DMS53 treated with DMSO at 0.1 percent for 48 hours (cell line): ENCODE measurements around the gene SRBD1.

ENCODE experiments used
- DNase-seq: peaks from one replicate; lab custom pipeline; 2025; ENCODE audit not compliant: unreplicated experiment; lab: John Stamatoyannopoulos, UW

Gene SRBD1

DNA sequence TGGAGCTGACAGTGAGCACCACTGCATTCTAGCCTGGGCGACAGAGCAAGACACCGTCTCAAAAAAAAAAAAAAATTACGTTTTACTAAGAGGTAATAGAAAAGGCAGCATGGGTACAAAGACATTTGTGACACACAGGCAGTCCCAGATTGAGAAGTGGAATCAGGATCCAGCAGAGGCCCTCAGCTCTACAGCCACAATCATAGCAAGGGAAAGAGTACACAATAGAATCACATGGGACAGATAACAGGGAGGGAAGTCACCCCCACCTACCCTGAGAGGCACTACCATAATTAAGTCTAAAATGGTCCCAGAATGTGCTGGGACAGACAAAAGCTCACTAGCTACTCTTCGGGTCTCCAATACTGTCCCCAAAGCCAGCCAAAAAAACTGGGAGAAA, 12.5 kb downstream of the SRBD1 start:
- no peak for DNase-seq

DNA sequence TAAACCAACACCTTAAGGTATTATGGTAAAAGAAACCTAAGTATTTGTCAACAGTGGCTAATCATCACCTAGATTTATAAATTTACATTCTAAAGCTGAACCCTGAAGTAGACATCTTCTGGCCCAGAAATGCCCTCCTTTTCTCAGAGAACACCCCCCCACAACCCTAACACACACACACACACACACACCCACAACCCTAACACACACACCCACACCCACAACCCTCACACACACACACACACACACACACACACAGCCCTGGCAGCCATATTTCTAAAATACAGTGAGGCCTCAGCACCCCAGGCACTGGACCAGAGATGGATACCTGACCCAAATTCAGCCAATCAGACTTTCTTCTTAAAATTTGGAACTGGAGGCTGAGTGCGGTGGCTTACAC, 14.3 kb downstream of the SRBD1 start:
- no peak for DNase-seq

DNA sequence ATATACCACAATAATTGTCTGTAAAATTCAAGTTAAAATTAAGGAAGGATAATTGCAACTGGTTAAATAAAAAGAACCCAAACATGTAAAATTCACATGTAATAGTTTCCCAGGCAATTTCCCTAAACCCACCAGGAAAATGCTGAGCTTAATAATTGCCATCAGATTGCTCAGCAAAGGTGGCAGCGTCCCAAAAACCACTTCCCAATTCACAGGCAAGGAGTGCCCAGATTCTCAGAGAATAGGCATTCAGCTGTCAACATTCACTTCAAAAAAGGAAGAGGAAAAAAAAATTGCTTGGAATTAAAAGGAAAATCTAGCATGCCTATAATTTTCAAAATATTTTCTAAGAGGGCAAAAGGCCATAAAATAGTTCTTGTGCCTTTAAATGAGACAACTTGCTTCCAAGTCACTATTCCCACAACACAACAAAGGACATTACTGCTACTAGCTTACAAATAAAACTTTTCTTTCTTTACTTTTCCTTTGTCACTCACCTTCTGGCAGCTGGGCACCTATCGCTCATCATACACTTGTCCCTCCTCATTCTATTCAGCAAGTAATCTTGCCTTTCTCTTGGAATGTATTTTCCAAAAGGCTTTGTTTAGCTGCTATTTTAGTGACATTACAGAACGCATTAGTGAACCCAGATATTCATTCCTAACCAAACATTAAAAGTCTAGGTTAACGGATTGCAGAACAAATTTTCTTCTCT, 15.2 kb downstream of the SRBD1 start:
- DNase-seq = no peak

DNA sequence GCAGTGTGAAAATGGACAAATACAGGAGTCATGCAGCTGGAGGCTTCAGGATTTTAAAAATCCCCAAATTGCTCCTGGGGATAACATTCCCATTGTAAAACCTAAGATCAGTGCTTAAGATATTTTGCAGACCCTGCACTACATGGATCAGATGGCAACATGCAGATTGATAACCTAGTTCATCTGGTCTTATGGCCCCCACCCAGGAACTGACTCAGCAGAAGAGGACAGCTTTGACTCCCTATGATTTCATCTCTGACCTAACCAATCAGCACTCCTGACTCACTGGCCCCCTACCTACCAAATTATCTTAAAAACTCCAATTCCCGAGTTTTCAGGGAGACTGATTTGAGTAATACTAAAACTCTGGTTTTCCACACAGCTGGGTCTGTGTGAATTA, 20.0 kb downstream of the SRBD1 start:
- no peak for DNase-seq

DNA sequence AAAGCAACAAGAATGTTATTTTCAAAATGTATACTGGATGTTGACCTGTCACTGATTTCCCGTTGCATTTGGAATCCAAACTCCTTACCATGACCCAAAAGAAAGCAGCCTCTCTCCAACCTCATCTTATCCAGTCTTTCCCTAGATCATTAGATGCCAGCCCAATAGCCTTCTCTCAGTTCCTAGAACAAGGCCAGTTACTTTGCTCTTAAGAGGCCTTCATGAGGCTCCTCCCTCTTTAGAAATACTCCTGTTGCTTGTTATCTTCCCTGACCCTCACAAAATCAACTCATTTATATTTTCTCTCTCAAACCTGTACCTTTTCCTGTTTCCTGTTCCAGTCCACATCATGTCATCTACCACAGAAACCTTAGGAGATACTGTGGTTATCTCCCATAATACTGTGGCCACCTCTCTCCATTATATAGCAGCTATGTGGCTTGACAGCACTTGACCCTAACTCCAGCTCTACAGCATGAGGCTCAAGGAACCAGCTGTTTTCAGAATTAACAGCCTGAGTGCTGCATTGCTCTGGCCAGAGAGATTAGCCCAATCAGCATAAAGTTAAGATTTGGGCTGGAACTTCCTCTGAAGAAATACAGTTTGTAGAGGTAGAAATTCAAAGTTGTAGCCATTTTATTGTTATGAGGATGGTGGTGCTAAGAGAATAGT, 22.8 kb downstream of the SRBD1 start:
- no peak for DNase-seq

DNA sequence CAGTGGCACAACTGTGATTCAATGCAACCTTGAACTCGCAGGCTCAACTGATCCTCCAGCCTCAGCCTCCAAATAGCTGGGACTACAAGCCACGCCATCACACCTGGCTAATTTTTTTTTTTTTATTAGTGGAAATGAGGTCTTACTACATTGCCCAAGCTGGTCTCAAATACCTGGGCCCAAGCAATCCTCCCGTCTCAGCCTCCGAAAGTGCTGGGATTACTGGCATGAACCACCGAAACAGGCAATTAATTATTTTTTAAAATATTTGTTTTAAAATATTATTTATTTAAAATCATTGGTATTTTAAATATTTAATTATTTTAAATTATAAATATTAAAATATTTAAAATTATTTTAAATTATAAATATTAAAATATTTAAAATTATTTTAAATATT, 24.5 kb downstream of the SRBD1 start:
- DNase-seq = no peak

DNA sequence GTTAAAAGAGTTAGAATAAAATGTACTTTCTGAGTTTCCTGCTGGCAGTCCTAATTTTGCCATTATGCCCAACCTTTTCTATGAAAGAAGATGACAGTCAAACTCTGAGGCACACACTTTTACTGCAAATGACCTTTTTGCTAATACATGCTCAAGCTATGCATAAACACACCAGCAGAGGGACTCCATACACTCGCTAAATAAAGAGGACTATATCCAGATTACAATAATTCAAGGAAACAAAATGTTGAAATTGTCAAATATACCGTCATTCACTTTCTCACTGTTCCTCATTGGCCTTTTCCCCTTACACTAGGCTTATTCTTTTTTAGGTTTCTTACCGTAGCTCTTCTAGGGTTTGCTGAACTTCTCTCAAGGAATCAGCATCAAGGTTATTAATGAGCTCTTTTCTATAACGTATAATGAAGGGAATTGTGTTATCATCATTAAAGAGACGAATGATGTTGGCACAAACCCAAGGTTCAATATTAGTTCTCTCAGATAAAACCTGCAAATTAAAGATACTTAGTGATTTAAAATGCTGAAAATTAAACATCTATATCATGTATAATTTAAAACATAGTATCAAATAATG, 25.7 kb downstream of the SRBD1 start:
- peak; percentile 20 for DNase-seq

DNA sequence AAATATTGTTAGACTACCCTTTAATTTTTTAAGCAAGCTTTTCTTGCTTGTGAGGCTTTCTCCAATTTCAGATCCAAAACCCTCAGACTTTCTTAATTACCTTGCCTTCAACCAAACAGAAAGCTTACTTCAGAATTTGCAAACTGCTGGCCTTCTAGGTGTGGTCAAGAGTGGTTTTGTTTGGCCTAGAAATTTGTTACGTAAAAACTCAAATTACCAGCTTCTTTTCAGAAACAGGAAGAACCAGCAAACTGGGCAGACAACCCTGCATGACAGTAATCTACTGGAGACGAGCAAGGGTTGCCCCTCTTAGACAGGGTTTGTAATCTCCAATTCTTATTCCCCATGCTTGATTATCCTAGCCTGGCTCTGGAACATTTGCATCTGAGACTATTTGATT, 27.1 kb downstream of the SRBD1 start:
- DNase-seq = no peak

DNA sequence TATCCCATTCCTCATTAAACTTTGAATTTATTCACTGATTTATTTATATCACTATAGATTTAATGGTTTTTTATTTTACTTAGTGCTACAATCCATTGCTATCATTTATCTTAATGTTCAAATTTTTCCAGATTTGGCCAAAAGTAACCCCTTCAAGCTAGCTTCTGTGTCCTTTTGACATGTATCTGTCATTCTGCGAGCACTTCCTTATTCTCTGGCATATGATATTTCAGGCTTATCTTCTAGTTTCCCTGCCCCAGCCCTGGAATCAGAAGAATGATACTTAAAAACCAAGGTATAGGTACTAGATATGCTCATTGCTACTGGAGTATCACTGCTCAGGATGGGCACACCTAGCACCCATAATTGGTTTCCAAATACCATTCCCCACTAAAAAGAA, 28.5 kb downstream of the SRBD1 start:
- no peak for DNase-seq

DNA sequence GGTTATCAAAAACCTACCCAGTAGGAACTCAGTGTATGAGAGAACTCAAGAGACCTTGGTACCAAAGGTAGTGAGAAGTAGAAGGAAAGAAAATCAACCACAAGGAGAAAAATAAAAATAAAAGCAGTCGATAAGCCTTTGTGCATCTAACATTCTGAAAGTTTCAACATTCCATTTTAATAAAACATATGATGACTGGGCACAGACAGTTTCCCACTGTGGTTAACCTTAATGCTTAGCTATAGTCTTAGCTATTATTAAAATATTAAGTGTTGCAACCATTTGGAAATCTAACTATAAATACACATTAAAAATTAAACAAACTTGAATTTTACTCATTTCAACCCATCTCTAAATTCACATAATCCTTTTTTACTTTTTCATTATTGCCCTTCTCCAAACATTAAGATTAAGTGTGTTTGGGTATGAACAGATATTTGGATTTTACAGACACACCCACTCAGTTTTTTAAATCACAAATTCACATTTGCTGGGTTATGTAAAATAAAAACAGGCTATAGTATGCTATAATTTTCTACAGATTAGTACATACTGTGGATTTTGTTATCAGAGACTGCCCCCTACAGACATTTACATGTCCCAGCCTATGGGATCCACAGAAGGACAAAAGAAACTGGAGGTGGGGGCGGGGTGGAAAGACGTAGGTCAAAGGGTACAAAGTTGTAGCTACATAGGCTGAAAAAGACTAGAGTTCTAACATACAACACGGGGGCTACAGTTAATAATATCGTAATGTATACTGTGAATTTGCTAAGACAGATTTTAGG, 32.8 kb downstream of the SRBD1 start:
- DNase-seq = no peak

DNA sequence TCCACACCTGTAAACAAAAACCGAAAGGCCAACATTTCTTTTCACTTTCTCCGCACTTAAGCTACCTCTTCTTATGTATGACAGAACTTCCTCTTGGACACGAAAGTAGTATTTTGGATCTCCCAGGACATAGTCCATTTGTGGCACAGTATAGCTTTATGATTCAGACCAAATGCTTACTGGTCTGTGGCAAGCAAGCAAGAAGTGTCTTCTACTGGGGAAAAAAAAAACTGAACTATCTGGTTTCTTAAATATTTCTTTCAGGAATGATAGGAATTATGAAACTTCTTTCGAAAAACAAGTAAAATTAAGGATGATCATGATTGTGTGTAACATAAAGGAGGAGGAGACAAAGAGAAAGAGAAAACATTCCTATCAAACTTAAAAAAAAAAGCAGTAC, 33.6 kb downstream of the SRBD1 start:
- DNase-seq = no peak

DNA sequence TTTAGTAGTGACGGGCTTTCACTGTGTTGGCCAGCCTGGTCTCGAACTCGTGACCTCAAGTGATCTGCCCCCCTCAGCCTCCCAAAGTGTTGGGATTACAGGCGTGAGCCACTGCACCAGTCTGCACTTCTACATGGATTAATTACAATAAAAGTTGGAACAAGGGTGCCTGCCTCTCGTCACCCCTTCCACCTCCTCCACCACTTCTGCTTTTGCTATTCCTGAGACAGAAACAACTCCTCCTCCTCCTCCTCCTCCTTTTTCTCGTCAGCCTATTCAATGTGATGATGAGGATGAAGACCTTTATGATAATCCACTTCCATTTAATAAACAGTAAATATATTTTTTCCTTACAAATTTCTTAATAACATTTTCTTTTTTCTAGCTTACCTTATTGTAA, 35.2 kb downstream of the SRBD1 start:
- DNase-seq = no peak

DNA sequence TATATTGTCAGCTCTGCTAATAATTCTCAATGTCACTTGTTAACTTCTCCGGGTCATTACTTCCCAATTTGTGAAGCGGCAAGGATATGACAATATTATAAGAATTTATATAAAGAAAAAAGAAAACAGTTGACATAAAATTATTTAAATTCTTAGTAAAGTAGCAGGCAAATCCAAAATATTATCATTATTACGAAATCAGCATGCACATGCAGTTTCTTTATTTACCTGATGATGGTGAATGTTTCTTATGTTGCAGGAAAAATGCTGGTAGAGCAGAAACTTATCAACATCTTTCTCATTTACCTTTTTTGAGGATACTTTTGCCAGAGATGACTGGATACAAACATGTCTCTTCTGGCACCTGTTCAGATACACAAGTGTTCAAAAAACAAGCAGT, 38.1 kb downstream of the SRBD1 start:
- DNase-seq = no peak

DNA sequence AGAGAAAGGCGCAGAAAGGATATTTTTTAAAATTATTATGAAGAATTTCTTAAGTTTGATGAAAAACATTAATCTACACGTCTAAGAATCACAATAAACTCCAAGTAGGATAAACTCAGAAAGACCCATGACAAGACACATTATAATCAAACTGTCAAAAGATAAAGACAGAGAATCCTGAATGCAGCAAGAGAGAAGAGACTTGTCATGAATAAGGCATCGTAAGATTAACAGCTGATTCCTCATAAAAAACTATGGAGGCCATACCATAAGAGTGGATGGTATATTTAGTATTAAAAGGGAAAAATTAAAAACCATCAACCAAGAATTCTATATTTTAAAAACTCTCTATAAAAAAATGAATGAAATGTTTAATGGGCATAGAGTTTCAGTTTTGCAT, 39.1 kb downstream of the SRBD1 start:
- no peak for DNase-seq

DNA sequence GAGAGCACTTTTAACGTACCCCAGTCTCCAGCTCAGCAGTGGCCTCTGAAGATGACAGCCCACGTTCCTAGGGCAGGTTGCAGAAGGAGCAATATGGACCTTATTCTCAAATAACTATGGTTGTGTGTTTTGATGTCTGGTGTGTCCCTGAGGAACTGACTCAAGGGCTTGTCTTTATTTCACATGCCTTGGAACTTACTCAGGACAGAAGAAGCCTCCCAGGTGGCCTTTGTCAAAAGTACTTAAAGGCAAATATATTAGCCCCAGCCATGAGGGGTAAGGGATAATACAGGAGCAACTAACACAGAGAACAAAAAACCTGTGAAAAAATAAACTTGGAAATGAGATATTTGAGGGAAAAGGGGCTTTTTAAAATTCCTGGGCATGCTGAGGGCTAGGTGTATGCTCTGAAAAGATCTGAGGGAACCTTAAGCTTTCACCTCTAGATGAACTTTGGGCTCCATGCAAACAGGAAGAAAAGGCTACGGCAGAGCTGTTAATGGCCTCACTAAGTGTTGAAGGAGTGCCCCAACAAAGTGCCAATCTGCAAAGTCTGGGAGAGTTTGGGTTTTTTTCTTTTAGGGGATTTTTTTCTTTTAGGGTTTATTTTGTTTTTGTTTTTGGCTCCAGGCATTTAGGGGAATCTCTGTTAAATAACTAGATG, 40.3 kb downstream of the SRBD1 start:
- DNase-seq = no peak

DNA sequence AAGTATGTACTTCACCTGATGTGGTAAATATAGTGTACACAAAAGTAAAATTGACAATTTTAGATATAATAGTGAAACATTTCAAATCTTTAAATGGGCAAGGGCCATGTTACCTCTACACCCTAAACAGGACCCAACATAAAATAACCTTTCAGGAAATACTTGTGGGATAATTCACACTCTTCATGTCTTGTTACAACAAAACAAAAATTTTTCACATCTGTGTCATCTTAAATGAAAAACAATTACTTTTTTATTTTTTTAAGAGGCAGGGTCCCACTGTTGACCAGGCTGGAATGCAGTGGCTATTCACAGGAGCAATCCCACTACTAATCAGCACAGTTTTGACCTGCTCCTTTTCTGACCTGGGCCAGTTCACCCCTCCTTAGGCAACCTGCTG, 42.1 kb downstream of the SRBD1 start:
- no peak for DNase-seq

DNA sequence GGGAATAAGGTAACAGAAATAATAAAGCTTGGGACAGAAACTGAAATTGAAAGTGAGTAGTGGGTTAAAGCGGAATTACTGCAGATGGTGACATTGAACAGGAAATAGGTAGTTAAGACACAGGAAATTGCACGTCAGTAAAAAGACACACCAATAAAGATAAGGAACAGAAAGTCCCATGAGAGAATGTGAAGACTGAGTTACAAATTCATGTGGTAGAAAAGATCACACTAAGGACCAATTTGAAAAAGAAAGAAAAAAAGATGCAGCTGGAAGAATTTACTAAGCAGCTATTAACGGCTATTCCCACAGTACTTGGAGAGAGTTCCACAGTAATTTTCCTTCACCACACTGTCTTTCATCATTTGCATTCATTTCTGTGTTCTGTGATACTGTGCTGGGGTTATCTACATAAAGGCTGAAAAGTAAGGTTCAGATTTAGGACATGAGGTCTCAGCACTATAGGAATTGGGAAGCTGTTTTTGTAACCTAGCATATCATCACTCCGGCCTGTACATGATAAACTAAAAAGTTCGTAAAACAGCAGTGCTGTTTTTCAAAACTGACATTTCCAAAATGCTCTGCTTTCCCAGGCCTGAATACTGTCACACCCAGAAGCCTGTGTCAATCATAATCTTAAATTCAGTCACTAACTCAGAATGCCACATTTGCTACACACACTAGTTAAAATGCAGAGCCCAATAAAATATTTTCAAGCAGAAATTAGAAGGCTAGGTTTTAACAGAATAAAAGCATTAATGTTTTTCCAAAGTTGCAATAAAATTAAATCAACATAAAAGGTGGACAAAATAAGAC, 42.9 kb downstream of the SRBD1 start:
- DNase-seq = no peak

DNA sequence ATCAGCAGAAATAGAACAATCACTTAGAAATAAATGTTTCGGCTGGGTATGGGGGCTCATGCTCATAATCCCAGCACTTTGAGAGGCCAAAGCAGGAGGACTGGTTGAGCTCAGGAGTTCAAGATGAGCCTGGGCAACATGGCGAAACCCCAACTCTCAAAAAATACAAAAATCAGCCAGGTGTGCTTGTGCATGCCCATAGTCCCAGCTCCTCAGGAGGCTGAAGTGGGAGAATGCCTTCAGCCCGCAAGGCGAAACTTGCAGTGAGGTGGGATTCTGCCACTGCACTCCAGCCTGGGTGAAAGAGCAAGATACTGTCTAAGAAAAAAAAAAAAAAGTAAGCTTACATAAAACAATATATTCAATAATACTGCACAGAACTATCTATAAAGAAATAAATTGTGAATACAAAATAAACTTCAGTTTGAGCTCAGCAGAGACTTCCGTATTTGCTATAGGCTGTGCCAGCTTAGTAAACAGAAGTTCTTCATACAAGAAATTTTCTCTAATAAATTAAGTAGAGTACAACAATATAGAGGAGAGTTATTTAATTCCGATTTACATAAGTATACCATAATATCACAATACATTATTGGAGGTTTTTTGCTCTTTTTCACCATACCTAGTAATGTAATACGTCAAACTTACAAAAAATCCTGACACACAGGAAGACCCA, 43.6 kb downstream of the SRBD1 start:
- DNase-seq = no peak

DNA sequence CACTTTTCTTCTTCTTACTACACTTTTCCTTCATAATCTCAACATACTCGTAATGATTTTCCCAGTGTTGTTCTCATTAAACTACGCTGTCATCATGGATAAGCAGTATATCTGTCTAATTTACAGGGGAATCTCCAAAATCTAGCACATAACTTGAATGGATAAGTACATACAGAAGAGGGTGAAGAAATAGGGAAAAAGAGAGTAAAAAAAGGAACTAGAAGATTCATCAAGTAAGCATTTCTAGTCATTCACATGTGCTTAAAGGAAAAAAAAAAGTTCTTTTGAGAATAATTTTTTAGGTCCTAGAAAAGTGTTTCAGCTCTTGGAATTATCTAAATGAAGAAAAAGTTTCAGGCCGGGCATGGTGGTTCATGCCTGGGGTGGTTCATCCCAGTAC, 51.6 kb downstream of the SRBD1 start:
- no peak for DNase-seq

DNA sequence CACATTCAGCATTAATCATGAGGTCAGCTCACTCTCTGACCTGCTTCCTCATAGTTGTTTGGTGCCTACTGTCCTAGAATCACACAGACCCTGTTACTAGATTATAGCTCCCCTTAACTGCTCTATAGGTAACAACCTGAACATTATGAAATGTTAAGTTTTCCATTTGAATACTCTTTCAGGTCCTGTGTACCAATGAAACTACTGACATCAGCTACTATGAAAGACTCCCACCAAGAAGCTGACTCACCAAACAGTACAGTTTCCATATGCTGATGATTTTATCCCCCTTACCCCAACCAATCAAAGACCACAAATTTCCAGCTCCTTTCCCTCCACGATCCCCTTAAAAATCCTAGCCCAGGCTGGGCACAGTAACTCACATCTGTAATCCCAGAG, 56.3 kb downstream of the SRBD1 start:
- no peak for DNase-seq
